ENCODE results near the gene GRIK5.
A peak's percentile ranks its signal among the peaks of the same experiment; 100 is the strongest.
"Not testable (repeated sequence)": the region's sequence is repeated elsewhere in the genome, so short reads cannot be mapped to it uniquely, and the experiment has no call there.

Gene GRIK5, protein sequence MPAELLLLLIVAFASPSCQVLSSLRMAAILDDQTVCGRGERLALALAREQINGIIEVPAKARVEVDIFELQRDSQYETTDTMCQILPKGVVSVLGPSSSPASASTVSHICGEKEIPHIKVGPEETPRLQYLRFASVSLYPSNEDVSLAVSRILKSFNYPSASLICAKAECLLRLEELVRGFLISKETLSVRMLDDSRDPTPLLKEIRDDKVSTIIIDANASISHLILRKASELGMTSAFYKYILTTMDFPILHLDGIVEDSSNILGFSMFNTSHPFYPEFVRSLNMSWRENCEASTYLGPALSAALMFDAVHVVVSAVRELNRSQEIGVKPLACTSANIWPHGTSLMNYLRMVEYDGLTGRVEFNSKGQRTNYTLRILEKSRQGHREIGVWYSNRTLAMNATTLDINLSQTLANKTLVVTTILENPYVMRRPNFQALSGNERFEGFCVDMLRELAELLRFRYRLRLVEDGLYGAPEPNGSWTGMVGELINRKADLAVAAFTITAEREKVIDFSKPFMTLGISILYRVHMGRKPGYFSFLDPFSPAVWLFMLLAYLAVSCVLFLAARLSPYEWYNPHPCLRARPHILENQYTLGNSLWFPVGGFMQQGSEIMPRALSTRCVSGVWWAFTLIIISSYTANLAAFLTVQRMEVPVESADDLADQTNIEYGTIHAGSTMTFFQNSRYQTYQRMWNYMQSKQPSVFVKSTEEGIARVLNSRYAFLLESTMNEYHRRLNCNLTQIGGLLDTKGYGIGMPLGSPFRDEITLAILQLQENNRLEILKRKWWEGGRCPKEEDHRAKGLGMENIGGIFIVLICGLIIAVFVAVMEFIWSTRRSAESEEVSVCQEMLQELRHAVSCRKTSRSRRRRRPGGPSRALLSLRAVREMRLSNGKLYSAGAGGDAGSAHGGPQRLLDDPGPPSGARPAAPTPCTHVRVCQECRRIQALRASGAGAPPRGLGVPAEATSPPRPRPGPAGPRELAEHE

DNA sequence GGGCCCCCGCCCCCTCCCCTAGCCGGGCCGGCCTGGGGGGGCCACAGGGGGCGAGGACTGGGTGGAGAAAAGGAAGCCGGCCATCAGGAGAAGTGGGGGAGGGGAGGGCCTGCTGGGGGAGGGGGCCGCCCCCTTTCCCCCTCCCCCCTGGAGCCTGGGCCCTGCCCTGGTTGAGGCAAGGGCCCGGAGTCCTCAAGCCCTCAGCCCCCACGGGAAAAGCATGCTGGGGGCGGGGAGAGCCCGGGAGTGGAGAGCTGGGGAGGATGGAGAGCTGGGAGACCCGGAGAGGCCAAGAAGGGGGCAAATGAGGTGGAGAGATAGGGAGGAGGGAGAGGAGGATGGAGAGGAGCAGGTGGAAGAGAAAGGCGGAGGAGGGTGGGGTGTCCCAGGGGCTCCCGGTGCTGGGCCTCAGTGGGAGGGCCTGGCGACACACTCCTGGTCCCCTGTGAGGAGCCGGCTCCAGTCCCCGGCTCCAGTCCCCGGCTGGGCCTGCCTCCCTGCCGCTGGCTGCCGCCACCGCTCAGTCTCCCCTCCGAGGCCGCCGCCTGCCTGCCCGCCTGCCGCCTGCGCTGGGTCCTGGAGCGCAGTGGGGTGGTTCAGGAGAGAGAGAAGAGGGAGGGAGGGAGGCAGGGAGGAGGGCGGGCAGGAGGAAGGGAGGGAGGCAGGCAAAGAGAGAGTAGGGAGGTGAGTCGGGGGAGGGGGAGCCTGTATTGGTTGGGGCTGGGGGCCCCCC lies at the start of gene GRIK5:
TSS of gene GRIK5 (minus strand) at position 588 of the 733 bp plus-strand sequence. CDS start 4,436 bp downstream, outside the sequence.
- H3K4me3 ChIP-seq (ENCODE audit: low read depth, low read length), result peak within 1 kb of the TSS; percentile 53

DNA sequence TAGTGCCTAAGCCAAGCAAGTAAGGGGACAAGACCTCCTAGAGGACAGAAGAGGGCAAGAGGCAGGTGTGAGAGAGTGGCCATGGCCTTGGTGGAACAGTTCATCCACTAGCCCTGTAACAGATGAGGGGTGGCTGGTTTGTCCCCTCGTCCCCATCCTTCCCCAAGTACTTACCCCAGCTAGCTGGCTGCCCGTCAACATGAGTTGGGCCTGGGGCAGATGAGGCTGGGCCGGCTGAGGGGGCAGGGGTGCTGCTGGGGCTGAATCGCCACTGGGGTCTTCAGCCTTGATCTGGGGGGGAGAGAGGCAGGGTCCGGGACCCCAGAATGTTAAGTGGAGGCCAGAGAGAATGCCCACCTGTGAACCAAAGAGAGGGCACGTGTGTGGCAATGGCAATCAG lies 47.1 kb upstream of the GRIK5 start:
- no peak overlapping the region for H3K4me3 ChIP-seq (ENCODE audit: low read depth, low read length)

DNA sequence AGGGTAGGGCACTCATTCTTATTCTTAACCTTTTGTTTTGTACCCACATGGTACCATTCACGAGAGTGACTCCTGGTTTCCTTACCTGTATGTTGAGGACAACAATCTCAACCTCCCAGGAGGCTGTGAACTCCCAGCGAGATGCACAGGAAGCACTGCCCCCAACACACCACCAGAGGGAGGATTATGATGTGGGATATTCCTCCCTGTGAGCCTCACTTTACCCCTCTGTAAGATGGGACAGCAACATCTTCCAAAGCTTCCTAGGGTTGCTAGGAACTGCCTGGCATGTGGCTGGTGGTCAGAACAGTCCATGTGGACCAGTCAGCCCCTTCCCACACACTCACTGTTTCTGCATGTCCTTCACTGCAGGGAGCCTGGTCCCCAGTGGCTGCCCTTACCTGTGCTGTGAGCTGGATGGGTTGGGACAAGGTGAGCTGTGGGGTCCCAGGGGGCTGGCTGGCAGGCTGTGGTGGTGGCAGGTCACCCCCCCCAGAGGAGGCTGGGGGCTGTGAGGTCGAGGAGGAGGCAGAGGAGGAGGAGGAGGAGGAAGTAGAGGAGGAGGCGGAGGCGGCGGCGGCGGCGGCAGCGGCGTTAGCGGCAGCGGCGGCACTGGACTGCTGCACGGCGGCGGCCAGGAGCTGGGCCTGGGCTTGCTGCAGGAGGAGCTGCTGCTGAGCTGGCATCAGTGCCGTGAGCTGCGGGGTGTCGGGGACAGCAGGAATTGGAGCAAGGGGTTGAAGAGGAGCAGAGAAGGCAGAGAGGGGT lies 46.5 kb upstream of the GRIK5 start:
- H3K4me3 ChIP-seq (ENCODE audit: low read depth, low read length), result no peak overlapping the region

DNA sequence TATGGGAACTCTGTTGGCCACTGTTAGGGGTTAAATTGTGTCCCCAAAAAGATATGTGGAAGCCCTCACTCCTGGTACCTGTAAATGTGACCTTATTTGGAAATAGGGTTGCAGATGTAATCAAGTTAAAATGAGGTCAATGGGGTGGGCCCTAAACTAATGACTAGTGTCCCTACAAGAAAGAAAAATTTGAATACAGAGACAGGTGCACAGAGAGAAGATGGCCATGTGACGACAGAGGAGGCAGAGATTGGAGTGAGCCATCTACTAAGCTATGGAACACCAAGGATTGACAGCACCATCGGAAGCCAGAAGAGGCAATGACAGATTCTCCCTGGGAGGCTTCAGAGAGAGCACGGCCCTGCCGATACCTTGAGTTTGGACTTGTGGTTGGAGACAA lies 45.7 kb upstream of the GRIK5 start:
- no peak overlapping the region for H3K4me3 ChIP-seq (ENCODE audit: low read depth, low read length)

DNA sequence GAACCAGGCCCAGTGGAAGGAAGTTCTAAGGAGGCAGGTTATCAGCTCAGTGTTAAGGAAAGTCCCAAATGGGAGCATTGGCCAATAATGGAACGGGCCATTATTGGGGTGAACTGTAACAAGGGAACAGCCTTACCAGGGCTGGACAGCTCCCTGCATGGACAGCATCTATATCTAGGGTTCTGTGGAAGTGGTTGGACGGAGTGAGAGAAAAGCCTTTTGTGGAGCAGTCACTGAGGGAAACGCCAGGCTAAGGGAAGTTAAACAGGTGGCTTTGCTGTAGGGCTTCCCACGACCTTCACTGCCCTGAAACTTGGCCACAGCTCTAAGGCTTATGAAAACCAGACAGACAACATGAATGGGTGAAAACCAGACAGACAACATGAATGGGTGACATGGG lies 45.2 kb upstream of the GRIK5 start:
- H3K4me3 ChIP-seq (ENCODE audit: low read depth, low read length), result no peak overlapping the region

DNA sequence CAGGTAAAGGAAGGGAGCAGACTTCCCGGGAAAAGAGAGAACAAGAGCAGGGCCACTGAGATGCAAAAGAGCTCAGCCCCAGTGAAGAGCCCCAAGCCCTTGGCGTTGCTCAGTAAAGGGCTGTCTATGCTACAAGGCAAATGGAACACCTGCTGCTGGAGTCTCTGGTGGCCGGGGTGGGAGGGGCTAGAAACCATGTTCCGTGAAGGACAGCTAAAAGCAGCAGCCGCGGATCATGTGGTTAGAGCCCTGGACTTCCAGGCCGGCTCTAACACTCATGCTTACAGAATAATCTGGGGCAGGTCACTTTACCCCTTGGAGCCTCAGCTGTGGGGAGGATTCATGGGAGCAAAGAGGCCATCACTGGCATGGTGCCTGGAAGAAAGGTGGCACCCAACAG lies 44.4 kb upstream of the GRIK5 start:
- H3K4me3 ChIP-seq (ENCODE audit: low read depth, low read length), result no peak overlapping the region

DNA sequence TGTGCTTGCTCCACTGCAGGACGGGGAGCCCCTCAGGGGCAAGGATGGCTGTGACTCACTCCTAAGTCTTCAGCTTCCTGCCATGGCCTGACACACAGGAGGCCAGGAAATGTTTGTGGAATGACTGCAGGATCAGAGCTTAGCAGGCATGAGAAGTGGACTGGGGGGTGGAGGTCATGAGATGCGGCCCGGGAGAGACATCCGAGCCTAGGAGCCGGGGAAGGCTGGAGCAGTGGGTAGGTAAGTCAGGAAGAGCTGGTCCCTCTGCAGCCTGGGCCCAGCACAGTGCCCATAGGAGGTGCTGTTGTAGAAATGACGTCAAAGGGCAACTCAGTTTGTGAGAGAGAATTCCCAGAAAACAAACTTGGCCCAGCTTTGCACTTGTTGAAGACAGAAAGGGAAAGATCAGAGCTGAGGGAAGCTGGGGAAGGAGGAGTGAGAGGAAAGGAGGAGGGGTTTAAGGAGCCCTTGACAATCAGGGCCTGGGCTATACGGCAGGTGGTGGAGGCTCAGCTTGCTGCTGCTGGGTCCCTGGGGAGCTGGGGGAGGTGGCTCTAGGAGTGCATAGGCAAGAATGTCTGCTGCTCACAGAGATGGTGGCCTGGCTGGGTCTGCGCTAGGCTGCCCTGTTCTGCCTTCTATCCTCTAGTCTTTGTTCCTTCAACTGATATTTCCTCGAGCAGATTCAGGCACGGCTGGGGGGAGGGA lies 43.8 kb upstream of the GRIK5 start:
- H3K4me3 ChIP-seq (ENCODE audit: low read depth, low read length), result no peak overlapping the region

DNA sequence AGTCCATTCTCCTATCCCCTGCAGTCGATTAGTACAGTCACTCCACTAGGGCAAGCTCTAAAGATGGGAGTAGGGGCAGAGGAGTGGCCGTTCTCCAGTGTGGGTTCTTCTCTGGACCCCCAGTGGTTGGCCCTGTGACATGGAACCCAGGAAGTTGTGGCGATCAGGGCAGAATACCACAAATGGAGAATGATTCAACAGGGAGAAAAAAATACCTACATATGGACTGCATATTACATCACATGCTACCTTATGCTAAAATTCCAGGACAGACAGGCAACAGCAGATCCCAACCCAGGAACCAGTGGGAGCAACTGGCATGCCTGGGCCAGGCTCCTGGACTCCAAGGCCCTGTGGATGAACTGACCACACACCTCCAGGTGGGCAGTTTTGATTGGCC lies 41.8 kb upstream of the GRIK5 start:
- H3K4me3 ChIP-seq (ENCODE audit: low read depth, low read length), result no peak overlapping the region

DNA sequence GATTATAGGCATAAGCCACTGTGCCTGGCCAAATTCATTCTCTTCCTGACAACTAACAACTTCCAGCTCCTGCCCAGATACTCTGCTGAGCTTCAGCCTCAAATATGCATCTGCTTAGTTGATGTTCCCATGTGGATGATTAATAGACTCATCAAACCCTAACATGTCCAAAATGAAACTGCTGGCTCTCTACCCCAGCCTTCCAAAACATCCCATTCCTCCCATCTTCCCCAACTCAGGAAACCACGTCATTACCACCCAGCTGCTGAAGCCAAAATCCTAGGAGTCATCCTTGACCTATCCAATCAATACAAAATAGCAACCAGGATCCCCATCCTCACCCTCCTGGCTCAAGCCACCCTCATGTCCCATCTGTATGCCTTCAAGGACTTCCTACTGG lies 41.4 kb upstream of the GRIK5 start:
- no peak overlapping the region for H3K4me3 ChIP-seq (ENCODE audit: low read depth, low read length)

DNA sequence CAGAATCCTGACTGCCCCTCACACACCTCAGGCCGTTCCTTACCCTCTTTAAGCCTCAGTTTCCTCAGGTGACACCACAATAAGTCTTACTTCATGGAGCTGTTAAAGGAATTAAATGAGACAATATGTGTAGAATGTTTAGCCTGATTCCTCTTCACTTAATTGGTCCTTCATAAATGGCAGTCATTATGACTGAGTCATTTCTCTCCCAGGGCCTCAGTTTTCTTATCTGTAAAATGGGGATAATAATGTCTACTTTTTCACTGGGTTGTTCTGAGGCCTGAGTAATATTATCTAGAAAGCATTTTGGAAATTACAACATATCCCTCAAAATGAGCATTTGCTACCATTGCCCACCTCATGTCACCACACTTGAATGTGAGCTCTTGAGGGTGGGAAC lies 40.7 kb upstream of the GRIK5 start:
- H3K4me3 ChIP-seq (ENCODE audit: low read depth, low read length), result no peak overlapping the region

DNA sequence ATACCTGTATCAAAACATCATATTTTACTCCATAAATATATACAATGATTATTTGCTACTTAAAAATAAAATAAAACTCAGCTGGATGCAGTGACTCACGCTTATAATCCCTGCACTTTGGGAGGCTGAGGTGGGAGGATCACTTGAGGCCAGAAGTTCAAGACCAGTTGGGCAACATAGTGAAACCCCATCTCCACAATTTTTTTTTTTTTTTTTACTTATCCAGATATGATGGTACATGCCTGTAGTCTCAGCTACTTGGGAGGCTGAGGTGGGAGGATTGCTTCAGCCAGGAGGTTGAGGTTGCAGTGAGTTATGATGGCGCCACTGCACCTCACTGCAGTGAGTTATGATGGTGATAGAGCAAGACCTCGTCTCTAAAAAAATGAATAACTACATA lies 39.9 kb upstream of the GRIK5 start:
- H3K4me3 ChIP-seq (ENCODE audit: low read depth, low read length), result no peak overlapping the region

DNA sequence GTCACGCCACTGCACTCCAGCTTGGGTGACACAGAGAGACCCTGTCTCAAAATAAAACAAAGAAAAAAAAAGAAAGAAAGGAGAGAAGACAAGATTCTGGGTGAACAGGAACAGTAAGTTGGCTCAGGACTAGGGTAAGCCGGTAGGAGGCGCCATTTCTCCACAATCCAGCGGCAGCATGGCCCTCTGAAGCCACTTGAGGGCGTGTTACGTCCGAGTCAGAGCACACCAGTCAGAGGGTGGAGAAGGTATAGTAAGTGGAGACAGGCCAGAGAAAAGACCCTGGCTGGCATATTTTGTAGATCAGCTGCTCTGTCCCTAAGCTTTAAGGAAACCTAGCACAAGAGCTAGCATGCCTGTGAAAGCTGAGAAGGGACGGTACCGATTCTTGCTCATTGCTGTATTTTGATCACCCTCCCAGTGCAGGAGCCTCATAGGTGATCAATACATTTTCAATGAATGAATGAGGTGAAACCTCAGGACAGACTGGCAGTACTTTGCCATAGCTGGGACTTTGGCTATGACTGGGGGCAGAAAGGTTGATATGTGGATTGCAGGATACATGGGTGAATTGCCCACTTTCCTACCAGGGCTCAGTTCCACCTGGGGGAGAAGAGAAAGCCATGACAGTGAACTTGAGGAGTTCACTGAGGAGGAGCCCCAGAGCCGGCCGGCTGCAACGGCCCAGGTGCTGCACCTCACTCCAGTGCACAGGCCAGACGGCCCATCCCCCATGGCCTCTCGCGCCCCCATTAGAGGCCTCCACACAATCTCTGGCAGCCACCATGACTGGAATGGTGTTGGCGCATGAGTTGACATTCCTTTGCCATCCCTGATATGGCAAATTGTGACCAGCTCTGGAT lies 38.8 kb upstream of the GRIK5 start:
- no peak overlapping the region for H3K4me3 ChIP-seq (ENCODE audit: low read depth, low read length)

DNA sequence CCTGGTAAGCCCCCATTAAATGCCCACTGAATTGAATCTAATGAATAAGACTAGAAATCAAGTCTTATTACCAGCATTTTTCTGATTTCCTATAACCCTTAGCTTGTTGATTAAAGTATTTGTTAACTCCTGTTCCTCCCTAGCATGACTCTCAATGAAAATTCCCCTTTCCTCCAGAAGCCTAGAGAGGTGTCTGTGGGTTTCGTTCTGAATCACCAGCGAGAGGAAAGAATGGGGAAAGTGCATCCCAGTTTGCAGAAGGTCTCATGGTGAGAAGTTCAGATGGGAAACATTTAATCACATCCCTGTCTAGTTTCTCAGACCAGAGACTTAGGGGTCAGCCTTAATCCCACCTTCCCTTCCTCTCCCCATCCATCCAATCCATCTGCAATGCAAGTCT lies 35.4 kb upstream of the GRIK5 start:
- no peak overlapping the region for H3K4me3 ChIP-seq (ENCODE audit: low read depth, low read length)

DNA sequence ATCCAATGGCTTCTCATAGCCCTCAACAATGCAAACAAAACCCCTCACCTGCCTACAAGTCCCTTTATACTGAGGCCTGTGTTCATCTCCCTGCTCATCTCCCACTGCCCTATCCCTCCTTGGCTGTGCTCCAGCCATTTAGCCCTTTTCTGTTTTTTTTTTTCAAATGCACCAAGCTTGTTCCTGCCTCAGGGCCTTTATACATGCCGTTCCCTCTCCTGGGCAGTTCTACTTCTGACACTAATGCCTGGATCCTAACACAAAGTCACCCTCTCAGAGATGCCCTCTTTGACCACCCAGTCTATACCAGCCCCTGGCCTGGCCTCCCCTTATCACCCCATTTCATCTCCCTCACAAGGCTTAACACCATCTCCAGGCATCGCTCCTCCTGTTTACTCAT lies 32.9 kb upstream of the GRIK5 start:
- no peak overlapping the region for H3K4me3 ChIP-seq (ENCODE audit: low read depth, low read length)

DNA sequence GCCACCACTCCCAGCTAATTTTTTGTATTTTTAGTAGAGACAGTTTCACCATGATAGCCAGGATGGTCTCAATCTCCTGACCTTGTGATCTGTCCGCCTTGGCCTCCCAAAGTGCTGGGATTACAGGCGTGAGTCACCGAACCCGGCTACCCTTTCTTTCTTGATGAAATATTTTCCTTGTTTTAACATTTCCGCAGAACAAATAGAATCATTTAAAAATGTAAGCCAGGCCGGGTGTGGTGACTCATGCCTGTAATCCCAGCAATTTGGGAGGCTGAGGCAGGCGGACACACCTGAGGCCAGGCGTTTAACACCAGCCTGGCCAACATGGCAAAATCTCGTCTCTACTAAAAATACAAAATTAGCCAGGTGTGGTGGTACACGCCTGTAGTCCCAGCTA lies 30.2 kb upstream of the GRIK5 start:
- not testable (repeated sequence) for H3K4me3 ChIP-seq (ENCODE audit: low read depth, low read length)

DNA sequence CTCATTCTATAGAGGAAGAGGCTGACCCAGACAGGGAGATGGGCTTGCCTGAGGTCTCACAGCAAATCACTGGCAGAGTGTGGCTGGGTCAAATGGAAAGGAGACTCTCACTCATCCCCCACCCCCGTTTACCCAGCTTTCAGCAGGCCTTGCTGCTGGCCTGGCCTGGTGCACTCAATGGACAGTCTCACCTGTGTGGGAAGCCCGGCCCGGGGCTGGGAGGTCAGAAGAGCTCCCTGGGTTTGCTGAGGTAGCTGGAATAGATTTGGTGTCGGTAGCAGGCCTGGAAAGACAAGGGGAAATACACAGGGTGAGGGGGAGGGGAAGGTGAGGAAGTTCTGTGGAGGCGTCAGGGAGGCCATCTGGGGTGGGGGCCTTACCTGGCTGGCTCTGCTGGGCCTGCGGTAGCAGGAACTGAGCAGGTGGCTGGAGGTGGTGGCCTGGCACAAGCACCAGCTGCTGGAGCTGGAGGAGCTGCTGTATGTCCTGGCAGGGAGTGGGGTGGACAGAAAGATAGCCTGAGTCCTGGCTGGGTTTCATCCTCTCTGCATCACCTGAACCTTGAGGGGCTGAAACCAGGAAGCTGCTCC lies 29.4 kb upstream of the GRIK5 start:
- H3K4me3 ChIP-seq (ENCODE audit: low read depth, low read length), result no peak overlapping the region

DNA sequence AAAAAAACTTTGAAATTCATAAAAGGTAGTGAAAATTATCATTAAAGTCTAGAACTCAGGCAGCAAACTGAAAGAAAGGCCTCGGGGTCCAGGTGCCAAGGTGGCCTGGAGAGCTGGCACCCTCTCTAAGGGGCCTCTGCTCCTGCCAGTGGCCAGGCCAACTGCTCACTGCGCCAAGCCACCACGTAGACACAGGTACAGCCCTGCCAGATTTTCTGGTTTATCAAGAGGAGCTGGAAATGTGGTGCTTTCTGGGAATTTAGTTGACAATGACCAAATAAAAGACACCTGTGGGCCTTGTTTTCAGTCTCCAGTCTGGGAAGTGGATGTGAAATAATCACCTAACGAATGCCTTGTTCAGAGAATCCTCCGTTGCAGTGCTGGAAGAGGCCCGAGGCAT lies 28.8 kb upstream of the GRIK5 start:
- no peak overlapping the region for H3K4me3 ChIP-seq (ENCODE audit: low read depth, low read length)

DNA sequence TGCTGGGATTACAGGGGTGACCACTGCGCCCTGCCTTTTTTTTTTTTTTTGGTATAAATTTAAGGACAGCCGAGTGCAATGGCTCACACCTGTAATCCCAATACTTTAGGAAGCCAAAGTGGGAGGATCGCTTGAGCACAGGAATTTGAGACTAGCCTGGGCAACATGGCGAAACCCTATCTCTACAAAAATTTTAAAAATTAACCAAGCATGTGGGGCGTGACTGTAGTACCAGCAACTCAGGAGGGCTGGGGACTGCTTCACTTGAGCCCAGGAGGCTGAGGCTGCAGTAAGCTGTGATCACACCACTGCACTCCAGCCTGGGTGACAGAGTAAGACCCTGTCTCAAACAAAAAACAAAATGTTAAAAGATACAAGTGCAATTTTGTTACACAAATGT lies 27.5 kb upstream of the GRIK5 start:
- no peak overlapping the region for H3K4me3 ChIP-seq (ENCODE audit: low read depth, low read length)

Measured in iPS-11a (cell line).